ENCODE data around the gene PPIC. TPM values are rescaled to one million over a fixed set of nuclear protein-coding genes. Genes with fewer than 3 reads are reported as not detected.

PPIC gene
- total and polyA plus RNA-seq, 8 donors = 31.4 to 51.4 (median 38.3) TPM

- H3K4me3 ChIP-seq = no peak overlapping the region
- intact Hi-C loops (cut with DNase I) = no loop called here
- DNase-seq (no peak), ATAC-seq (no peak)
- TF ChIP-seq, protein P1, sequence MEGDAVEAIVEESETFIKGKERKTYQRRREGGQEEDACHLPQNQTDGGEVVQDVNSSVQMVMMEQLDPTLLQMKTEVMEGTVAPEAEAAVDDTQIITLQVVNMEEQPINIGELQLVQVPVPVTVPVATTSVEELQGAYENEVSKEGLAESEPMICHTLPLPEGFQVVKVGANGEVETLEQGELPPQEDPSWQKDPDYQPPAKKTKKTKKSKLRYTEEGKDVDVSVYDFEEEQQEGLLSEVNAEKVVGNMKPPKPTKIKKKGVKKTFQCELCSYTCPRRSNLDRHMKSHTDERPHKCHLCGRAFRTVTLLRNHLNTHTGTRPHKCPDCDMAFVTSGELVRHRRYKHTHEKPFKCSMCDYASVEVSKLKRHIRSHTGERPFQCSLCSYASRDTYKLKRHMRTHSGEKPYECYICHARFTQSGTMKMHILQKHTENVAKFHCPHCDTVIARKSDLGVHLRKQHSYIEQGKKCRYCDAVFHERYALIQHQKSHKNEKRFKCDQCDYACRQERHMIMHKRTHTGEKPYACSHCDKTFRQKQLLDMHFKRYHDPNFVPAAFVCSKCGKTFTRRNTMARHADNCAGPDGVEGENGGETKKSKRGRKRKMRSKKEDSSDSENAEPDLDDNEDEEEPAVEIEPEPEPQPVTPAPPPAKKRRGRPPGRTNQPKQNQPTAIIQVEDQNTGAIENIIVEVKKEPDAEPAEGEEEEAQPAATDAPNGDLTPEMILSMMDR (IDR thresholded peaks at IDR 0.05) = no peak
- H3K9me3 ChIP-seq = no peaks in the 10 kb centered on the region
- no peaks in the 10 kb centered on the region for H3K36me3 ChIP-seq
- no peaks in the 10 kb centered on the region for H3K4me1 ChIP-seq
- H3K27ac ChIP-seq = no peak overlapping the region
- no peaks in the 10 kb centered on the region for H3K27me3 ChIP-seq
Observed at GRCh38 chr5:123001808-123002207, 34.7 kb downstream of the PPIC start.

DNA sequence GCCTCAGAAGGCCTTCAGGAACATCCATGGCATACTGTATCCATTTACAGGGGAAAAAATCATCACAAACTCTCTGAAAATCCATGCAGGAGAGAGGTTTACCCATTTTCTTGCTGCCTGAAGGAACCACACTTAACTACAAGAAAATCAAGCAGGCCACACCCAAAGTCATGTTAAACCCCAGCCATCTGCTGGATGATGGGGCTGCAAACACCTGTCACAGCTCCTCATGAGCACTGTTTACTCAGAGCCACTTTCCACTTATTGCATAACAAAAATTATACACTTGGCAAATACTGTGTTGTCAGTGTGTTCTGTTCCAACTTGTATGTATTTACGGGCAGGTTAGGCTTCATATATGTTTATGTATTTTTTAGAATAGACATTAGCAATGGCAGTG, 35.8 kb downstream of the PPIC start:
- TF ChIP-seq, protein P1 (IDR thresholded peaks at IDR 0.05) = no peak
- H3K4me3 ChIP-seq = no peak overlapping the region
- no peaks in the 10 kb centered on the region for H3K36me3 ChIP-seq
- H3K4me1 ChIP-seq = no peaks in the 10 kb centered on the region
- intact Hi-C loops (cut with DNase I) = no loop called here
- H3K27ac ChIP-seq = no peak overlapping the region
- DNase-seq = no peak
- H3K9me3 ChIP-seq = no peaks in the 10 kb centered on the region
- H3K27me3 ChIP-seq = no peaks in the 10 kb centered on the region
- ATAC-seq = no peak

DNA sequence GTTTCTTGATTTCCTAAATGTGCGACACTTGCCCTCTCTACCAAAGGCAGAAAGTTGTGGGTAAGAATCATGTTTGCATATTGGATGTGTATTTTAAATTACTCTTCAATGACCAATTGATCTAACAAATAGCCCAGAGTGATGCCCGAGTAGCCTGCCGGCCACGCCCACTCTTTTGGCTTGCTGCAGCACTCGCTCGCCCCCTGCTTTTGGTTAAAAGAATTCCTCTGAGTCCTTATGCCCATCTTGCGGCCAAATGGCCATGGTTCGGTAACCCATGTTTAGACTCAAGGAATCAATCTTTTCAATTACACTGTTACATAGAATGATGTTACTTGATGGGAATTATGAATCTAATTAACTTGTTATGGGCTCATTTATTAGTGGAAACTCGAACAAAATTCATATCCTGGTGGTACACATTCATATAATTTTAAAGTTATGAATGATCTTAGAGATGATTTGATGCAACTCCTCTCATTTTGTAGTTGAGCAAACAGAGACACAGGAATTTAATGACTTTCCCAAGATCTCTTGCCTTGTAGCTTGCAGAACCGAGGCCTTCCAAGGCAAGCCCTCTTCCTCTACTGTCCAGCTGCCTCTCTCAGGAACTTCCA, 36.5 kb downstream of the PPIC start:
- Histone ChIP-seq H3K36me3 (no peaks in the 10 kb centered on the region), H3K9me3 (no peaks in the 10 kb centered on the region), H3K27ac (no peak overlapping the region), H3K4me1 (no peaks in the 10 kb centered on the region), H3K4me3 (no peak overlapping the region), H3K27me3 (no peaks in the 10 kb centered on the region)
- DNase-seq (no peak), ATAC-seq (peak; percentile 48)
- TF ChIP-seq, protein P1 (IDR thresholded peaks at IDR 0.05) = no peak
- intact Hi-C loops (cut with DNase I) = no loop called here

DNA sequence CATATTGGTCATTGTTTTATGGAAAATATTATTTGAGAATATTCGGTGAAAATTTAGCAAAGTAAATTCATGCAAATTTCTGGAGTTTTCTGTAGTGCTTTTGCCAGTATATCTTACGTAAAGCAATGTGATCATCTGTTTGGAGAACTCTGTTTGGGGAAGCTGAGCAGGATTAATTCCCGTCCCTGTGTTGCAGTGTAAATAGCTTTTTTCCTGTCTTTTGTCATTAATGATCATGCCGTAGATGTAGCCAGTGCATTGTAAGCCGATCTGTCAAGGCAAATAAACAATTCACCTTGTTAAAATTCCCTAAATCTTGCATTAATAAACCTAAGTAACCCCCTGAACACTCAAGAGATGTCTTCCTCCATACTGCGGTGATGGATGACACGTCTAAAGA, 39.2 kb downstream of the PPIC start:
- Histone ChIP-seq H3K36me3 (no peaks in the 10 kb centered on the region), H3K4me3 (no peak overlapping the region), H3K4me1 (no peaks in the 10 kb centered on the region), H3K27me3 (no peaks in the 10 kb centered on the region), H3K27ac (no peak overlapping the region), H3K9me3 (no peaks in the 10 kb centered on the region)
- intact Hi-C loops (cut with DNase I) = no loop called here
- no peak for DNase-seq
- ATAC-seq = no peak
- TF ChIP-seq, protein P1 (IDR thresholded peaks at IDR 0.05) = no peak

DNA sequence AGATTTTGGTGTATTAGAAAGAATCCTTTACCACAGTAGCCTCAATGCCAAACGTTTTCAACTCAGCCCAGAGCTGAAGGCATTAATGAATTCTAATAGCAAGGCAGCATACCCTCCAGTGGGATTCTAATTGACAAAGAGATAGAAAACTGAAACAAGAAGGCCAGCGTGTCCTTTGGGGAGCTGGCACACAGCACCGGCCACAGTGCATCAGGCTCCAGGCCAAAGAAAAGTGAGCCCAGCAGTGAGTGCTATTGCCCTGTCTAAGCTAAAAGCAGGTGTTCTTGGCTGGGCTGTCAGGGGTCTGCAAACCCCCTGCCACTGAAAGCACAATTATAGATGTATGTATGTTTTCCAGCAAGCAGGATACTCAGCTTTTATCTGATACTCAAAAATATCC, 40.4 kb downstream of the PPIC start:
- Histone ChIP-seq H3K4me1 (no peaks in the 10 kb centered on the region), H3K9me3 (no peaks in the 10 kb centered on the region), H3K27ac (no peak overlapping the region), H3K36me3 (no peaks in the 10 kb centered on the region), H3K27me3 (no peaks in the 10 kb centered on the region), H3K4me3 (no peak overlapping the region)
- TF ChIP-seq, protein P1 (IDR thresholded peaks at IDR 0.05) = no peak
- intact Hi-C loops (cut with DNase I) = no loop called here
- DNase-seq = no peak
- ATAC-seq = no peak
